GM18867 (cell line): ENCODE results near the gene MPG.
"Not testable (repeated sequence)": the region's sequence is repeated elsewhere in the genome, so short reads cannot be mapped to it uniquely, and the experiment has no call there.

ENCODE experiments used
- ATAC-seq: cut with Tn5 transposase; IDR thresholded peaks from one replicate; pipeline ENCODE4 v1.9.1; 2021; ENCODE audit warnings: mild to moderate bottlenecking, moderate library complexity; ENCODE audit not compliant: unreplicated experiment

MPG gene

DNA sequence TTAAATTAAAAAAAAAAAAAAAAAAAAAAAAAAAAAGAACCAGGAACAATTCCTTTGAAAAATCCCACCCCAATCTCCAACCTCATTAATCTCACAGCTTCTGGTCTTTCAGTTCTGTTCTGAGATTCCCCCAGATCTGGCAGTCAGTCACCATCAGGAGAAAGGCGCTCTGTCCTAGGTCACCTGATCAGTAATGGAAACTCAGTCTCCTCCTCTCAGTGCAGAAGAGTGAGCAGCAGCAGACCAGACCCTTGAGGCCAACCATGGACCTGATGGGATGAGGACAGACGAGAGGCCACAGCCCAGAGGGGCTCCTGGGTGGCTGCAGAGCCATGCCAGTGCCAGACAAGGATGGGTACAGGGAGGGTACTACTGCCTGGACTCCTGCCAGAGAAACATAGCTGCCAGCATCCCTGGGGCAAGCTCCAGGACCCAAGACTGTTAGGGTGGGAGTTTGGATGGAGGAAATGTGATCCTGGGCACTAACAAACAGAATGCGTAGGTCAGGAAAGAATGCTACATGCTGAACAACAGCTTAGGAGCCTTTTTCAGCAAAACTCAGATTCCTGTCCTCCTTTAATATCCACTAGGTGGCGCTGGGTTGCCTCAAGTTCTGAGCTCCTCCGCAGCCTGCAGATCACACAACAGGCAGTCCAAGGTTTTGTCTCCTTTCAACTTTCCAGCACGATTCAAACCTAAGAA is 28.7 kb downstream of the MPG start:
- no peak for ATAC-seq

- ATAC-seq = no peak
Measured at GRCh38 chr16:112153-112840, 34.3 kb downstream of the MPG start.

GRCh38 chr16:114327-114726 is 36.3 kb downstream of the MPG start:
- no peak for ATAC-seq

GRCh38 chr16:116015-116414 is 38.0 kb downstream of the MPG start:
- no peak for ATAC-seq

GRCh38 chr16:117379-118365 is 39.6 kb downstream of the MPG start:
- ATAC-seq = no peak

DNA sequence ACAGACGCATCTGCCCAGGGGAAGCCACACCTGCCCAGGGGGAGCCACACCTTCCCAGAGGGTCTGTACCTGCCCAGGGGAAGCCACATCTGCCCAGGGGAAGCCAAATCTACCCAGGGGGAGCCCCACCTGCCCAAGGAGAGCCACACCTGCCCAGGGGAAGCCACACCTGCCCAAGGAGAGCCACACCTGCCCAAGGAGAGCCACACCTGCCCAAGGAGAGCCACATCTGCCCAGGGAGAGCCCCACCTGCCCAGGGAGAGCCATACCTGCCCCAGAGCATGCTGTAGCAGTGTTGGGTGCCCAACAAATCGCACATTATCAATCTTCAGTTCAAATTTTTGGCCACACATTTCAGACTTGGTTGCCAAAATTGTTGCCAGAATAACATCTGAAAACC is 40.8 kb downstream of the MPG start:
- ATAC-seq = no peak

DNA sequence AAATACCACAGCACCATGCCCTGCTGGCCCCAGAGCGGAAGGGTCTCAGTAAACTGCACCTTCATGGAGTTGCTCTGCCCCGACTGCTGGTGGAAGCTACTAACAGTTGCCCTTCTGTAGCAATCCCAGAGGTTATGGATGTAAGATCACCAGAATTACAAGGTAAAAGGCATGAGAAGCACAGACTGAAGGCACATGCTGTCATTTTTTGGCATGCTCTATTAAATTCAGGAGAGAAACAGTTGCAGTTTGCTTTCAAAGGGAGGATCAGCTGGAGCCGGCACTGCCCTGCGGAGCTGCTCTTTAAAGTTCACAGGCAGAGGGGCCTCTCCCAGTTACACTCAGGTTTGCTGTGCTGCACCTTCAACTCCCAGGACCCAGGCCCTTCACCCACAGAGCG is 41.3 kb downstream of the MPG start:
- no peak for ATAC-seq

GRCh38 chr16:119835-120491 is 41.9 kb downstream of the MPG start:
- ATAC-seq = no peak

DNA sequence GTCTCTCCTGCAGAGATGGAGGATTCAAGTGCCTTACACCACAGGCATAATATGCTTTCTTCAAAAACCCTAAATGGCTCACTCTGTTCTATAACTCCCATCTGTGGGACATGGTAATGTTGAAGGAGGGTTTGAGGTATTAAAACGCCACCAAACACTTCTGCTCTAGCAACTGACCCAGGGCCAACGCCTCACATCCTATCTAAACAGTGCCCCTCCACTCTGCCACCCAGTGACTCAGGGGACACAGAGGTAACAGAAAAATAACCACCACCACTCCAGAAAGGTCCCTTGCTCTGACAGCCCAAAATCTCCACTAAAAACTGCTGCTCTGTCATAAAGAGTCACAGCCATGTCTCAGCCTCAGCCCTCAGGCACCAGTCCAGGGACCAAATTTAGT is 42.7 kb downstream of the MPG start:
- no peak for ATAC-seq

DNA sequence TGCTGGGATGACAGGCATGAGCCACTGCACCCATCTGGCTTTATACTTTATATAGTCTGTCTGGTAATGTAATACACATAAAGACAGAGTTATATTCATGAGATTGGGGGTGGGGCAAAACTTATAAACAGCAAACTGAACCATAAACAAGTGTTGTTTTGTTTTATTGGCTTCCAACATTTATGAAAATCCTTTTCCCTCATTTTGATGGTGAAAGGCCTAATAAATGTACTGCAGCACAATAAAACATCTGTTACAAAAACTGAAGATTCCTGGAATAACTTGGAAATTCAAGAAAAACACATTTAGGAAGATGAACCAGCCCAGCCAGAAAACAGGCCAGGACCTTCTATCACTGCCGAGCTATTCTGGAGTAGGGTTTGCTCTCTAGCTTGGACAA is 44.3 kb downstream of the MPG start:
- no peak for ATAC-seq

DNA sequence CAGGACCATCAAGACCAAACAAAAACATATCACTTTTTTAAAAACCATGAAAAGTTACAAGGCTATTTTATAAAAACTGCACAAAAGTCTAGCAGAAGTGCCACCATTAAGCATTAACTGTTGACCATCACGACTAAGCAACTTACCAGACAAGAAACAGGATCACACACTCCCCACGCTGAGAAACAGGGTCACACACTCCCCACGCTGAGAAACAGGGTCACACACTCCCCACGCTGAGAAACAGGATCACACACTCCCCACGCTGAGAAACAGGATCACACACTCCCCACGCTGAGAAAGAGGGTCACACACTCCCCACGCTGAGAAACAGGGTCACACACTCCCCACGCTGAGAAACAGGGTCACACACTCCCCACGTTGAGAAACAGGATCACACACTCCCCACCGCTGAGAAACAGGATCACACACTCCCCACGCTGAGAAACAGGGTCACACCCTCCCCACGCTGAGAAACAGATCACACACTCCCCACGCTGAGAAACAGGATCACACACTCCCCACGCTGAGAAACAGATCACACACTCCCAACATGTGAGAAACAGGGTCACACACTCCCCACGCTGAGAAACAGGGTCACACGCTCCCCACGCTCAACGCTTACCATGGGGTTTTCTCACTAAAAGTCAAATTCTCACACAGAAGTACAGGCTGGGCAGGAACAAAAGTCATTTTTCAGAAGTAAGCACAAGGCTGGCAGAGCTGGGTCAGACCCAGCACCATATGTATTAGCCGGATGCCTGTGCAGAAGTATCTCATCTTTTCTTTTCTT is 45.7 kb downstream of the MPG start:
- not testable (repeated sequence) for ATAC-seq

DNA sequence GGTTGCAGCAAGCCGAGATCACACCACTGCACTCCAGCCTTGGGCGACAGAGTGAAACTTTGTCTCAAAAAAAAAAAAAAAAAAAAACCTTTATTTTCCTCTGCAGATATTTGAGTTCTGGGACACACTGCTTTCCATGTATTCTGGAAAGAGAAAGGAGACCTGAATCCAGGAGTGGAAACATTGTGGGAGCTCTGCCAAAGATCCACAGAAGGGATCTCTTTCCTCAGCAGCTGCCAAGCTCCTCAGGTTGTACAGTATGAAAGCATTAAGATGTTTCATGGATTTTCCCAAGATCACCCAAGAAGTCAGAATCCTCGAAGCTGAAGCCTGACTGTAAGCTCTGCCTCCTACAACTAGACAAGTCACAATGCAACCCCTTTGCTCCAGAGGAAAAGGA is 47.0 kb downstream of the MPG start:
- no peak for ATAC-seq

- ATAC-seq = no peak
Measured at GRCh38 chr16:129075-129474, 51.0 kb downstream of the MPG start.

DNA sequence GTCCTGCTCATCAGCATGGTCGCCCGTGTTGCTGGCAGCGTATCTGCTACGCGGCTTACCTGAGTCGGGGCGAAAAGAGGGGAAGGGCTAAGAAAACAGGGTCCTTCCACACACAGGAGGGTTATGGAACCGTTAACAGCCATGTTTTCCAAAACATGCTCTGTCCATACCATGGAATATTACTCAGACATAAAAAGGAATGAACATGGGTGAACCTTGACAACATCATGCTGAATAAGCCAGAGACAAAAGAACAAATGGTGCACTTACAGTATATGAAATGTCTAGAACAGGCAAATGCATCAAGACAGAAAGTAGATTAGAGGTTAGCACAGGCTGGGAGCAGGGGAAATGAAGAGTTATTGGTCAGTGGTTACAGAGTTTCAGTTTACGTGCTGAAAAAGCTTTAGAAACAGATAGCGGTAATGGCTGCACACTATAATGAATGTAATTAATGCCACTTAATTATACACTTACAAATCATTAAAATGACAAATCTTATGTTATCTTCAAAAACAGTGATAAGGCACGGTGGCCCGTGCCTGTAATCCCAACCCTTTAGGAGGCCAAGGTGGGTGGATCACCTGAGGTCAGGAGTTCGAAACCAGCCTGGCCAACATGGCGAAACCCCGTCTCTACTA is 52.6 kb downstream of the MPG start:
- ATAC-seq = no peak

- ATAC-seq = no peak
Measured at GRCh38 chr16:132120-132519, 54.1 kb downstream of the MPG start.

- ATAC-seq = no peak
Measured at GRCh38 chr16:133716-134115, 55.7 kb downstream of the MPG start.
